GM18517 (cell line): Measurements from ENCODE around the gene PDZD2.

Experiments
- ATAC-seq: cut with Tn5 transposase; IDR thresholded peaks from one replicate; pipeline ENCODE4 v1.9.1; 2021; ENCODE audit warnings: mild to moderate bottlenecking, moderate library complexity; ENCODE audit not compliant: unreplicated experiment

The PDZD2 gene

GRCh38 chr5:31913808-31914207 is 274.9 kb downstream of the PDZD2 start:
- ATAC-seq = no peak

GRCh38 chr5:31916327-31916726 is 277.4 kb downstream of the PDZD2 start:
- no peak for ATAC-seq

- no peak for ATAC-seq
Observed at GRCh38 chr5:31918739-31919138, 279.8 kb downstream of the PDZD2 start.

GRCh38 chr5:31921852-31922305 is 282.9 kb downstream of the PDZD2 start:
- no peak for ATAC-seq

GRCh38 chr5:31924005-31924404 is 285.1 kb downstream of the PDZD2 start:
- ATAC-seq = no peak

GRCh38 chr5:31931874-31932273 is 292.9 kb downstream of the PDZD2 start:
- no peak for ATAC-seq

GRCh38 chr5:31934156-31934555 is 295.2 kb downstream of the PDZD2 start:
- no peak for ATAC-seq

GRCh38 chr5:31935496-31936369 is 296.8 kb downstream of the PDZD2 start:
- no peak for ATAC-seq

- no peak for ATAC-seq
Observed at GRCh38 chr5:31936683-31937082, 297.8 kb downstream of the PDZD2 start.

GRCh38 chr5:31937226-31937625 is 298.3 kb downstream of the PDZD2 start:
- ATAC-seq = no peak

GRCh38 chr5:31937703-31938102 is 298.8 kb downstream of the PDZD2 start:
- ATAC-seq = no peak

GRCh38 chr5:31939151-31939550 is 300.2 kb downstream of the PDZD2 start:
- no peak for ATAC-seq

- ATAC-seq = no peak
Observed at GRCh38 chr5:31941151-31941755, 302.3 kb downstream of the PDZD2 start.

GRCh38 chr5:31942546-31942945 is 303.6 kb downstream of the PDZD2 start:
- ATAC-seq = no peak

GRCh38 chr5:31944684-31945445 is 305.9 kb downstream of the PDZD2 start:
- ATAC-seq = no peak

GRCh38 chr5:31948006-31948405 is 309.1 kb downstream of the PDZD2 start:
- no peak for ATAC-seq

- no peak for ATAC-seq
Observed at GRCh38 chr5:31952067-31952466, 313.1 kb downstream of the PDZD2 start.

- no peak for ATAC-seq
Observed at GRCh38 chr5:31954091-31954490, 315.2 kb downstream of the PDZD2 start.

GRCh38 chr5:31957151-31957550 is 318.2 kb downstream of the PDZD2 start:
- no peak for ATAC-seq

- no peak for ATAC-seq
Observed at GRCh38 chr5:31962351-31962751, 323.4 kb downstream of the PDZD2 start.

GRCh38 chr5:31962871-31963307 is 324.0 kb downstream of the PDZD2 start:
- ATAC-seq = no peak
